ENCODE data around the gene DNAJB1.

The DNAJB1 gene

GRCh38 chr19:14478113-14478545 lies 40.1 kb downstream of the DNAJB1 start:
- no peaks in the 10 kb centered on the region for H3K4me1 ChIP-seq (ENCODE audit: control insufficient read depth, insufficient read depth, low read length)
- no peak overlapping the region for H3K9ac ChIP-seq (ENCODE audit: low read length)
- H3K4me3 ChIP-seq (ENCODE audit: low read length) = no peak overlapping the region
- H3K27ac ChIP-seq (ENCODE audit: low read depth, low read length) = no peak overlapping the region
- H3K27me3 ChIP-seq (ENCODE audit: control insufficient read depth, insufficient read depth, low read length) = peaks cover 6% of the 10 kb centered on the region
- H3K36me3 ChIP-seq (ENCODE audit: control insufficient read depth, insufficient read depth, low read length) = peaks cover 12% of the 10 kb centered on the region

DNA sequence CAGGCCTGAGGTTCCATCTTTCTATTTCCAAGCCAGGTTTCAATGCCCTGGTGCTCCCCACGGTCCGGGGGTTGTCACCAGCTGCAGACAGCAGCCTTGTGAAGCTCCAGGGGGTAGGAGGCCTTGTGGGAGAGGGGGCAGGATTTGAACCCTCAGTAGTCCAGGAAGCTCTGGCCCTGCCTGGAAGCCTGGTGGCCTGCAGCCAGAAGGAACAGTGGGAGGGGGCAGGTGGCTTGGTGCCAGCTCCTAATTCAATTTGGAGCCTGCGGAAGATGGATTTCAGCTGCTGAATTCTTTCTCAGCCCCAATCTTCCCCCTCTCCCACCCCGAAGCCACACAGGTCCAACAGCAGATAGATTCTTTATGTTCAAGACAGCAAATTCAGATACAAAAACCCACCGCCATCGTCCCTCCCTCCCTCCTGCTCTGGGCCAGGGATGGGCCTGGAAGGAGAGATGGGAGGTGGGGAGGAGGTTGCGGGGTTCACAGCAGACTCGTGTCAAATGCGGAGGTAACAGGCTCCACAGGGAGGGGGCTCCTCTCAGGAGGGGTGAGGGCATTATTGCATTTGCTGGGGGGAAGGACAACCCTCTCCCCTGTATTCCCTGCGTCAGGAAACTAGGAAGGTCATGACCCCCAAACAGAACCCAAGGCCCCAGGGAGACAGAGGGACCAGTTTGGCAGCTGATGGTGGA lies 40.6 kb downstream of the DNAJB1 start:
- Histone ChIP-seq H3K36me3 (ENCODE audit: control insufficient read depth, insufficient read depth, low read length) (peaks cover 12% of the 10 kb centered on the region), H3K4me3 (ENCODE audit: low read length) (no peak overlapping the region), H3K9ac (ENCODE audit: low read length) (no peak overlapping the region), H3K4me1 (ENCODE audit: control insufficient read depth, insufficient read depth, low read length) (no peaks in the 10 kb centered on the region), H3K27ac (ENCODE audit: low read depth, low read length) (no peak overlapping the region), H3K27me3 (ENCODE audit: control insufficient read depth, insufficient read depth, low read length) (peaks cover 10% of the 10 kb centered on the region)

- Histone ChIP-seq H3K27ac (ENCODE audit: low read depth, low read length) (no peak overlapping the region), H3K36me3 (ENCODE audit: control insufficient read depth, insufficient read depth, low read length) (peaks cover 7% of the 10 kb centered on the region), H3K27me3 (ENCODE audit: control insufficient read depth, insufficient read depth, low read length) (peaks cover 12% of the 10 kb centered on the region), H3K4me3 (ENCODE audit: low read length) (no peak overlapping the region), H3K9ac (ENCODE audit: low read length) (no peak overlapping the region), H3K4me1 (ENCODE audit: control insufficient read depth, insufficient read depth, low read length) (no peaks in the 10 kb centered on the region)
Observed at GRCh38 chr19:14476673-14477401, 41.4 kb downstream of the DNAJB1 start.

DNA sequence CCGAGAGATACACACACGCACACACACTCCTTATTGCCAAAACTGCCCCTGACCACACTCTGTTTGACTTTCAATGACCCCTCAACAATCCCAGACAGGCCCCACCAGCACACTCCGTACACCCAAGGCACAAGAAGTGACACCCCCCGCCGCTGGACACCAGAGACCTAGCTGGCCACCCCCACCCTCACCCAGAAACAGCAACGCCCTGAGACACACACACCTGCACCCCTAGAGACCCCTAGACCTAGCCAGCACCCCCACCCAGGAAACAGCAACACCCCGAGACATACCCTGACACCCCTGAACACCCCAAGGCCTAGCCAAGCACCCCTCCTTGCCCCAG lies 41.9 kb downstream of the DNAJB1 start:
- no peak overlapping the region for H3K9ac ChIP-seq (ENCODE audit: low read length)
- no peaks in the 10 kb centered on the region for H3K4me1 ChIP-seq (ENCODE audit: control insufficient read depth, insufficient read depth, low read length)

DNA sequence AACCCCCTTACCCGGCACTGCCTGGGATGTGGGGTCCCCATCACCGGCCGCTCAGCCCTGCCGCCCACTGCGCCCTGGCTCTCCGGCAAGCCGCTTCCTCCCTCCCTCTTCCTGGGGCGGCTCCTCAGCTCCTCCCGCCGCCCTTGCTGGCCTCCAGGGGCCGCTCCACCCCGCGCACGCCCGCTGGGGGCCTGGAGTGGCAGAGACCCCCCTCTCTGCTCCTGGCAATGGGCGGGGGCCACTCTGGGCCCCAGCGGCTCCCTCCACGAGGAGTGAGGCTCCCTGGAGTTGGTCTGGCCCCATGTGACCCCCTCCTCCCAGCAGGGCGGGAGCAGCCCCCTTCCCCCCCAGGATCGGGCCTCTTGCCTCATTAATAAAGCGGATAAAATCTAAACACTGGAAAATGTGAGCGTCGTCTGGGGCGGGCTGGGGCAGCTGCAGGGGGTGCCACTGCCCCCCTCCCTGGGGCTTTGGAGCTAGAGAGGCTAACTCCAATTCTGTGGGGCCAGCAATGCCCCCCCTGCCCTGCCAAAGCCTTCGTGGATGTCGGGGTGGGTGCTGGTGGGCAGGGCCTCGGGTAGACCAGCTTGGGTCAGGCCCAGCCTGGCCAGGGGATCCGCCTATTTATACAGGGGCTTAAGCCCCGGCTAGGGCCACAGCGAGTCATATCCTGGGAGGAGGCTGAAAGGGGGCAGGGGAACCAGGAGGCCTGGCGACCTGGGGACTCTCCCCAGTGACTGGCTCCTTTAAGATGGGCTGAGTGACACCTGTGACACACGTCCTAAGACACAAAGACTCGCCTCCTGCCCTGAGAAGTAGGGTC lies 42.7 kb downstream of the DNAJB1 start, which contains the start of gene PTGER1:
TSS of gene PTGER1 (minus strand) at position 104 of the 823 bp plus-strand sequence. CDS start 1,034 bp downstream, outside the sequence.
- Histone ChIP-seq H3K4me1 (ENCODE audit: control insufficient read depth, insufficient read depth, low read length) (no peaks in the 10 kb centered on the region), H3K27ac (ENCODE audit: low read depth, low read length) (no peak within 1 kb of the TSS), H3K4me3 (ENCODE audit: low read length) (no peak within 1 kb of the TSS), H3K27me3 (ENCODE audit: control insufficient read depth, insufficient read depth, low read length) (peaks cover 12% of the 10 kb centered on the region), H3K9ac (ENCODE audit: low read length) (no peak within 1 kb of the TSS), H3K36me3 (ENCODE audit: control insufficient read depth, insufficient read depth, low read length) (peaks cover 3% of the 10 kb centered on the region)

More for the DNA sequence above, 41.9 kb downstream of the DNAJB1 start:
- Histone ChIP-seq H3K27me3 (ENCODE audit: control insufficient read depth, insufficient read depth, low read length) (peaks cover 12% of the 10 kb centered on the region), H3K27ac (ENCODE audit: low read depth, low read length) (no peak overlapping the region), H3K4me3 (ENCODE audit: low read length) (no peak overlapping the region), H3K36me3 (ENCODE audit: control insufficient read depth, insufficient read depth, low read length) (peaks cover 6% of the 10 kb centered on the region)

- no peak overlapping the region for H3K4me3 ChIP-seq (ENCODE audit: low read length)
- no peaks in the 10 kb centered on the region for H3K4me1 ChIP-seq (ENCODE audit: control insufficient read depth, insufficient read depth, low read length)
- H3K36me3 ChIP-seq (ENCODE audit: control insufficient read depth, insufficient read depth, low read length) = no peaks in the 10 kb centered on the region
- H3K27ac ChIP-seq (ENCODE audit: low read depth, low read length) = no peak overlapping the region
- peaks cover 12% of the 10 kb centered on the region for H3K27me3 ChIP-seq (ENCODE audit: control insufficient read depth, insufficient read depth, low read length)
- H3K9ac ChIP-seq (ENCODE audit: low read length) = no peak overlapping the region
Observed at GRCh38 chr19:14474827-14475226, 43.4 kb downstream of the DNAJB1 start.

- no peak overlapping the region for H3K9ac ChIP-seq (ENCODE audit: low read length)
- H3K27ac ChIP-seq (ENCODE audit: low read depth, low read length) = no peak overlapping the region
- no peaks in the 10 kb centered on the region for H3K4me1 ChIP-seq (ENCODE audit: control insufficient read depth, insufficient read depth, low read length)
- peaks cover 2% of the 10 kb centered on the region for H3K36me3 ChIP-seq (ENCODE audit: control insufficient read depth, insufficient read depth, low read length)
- H3K27me3 ChIP-seq (ENCODE audit: control insufficient read depth, insufficient read depth, low read length) = peaks cover 12% of the 10 kb centered on the region
- H3K4me3 ChIP-seq (ENCODE audit: low read length) = no peak overlapping the region
Observed at GRCh38 chr19:14473978-14474578, 44.1 kb downstream of the DNAJB1 start.

DNA sequence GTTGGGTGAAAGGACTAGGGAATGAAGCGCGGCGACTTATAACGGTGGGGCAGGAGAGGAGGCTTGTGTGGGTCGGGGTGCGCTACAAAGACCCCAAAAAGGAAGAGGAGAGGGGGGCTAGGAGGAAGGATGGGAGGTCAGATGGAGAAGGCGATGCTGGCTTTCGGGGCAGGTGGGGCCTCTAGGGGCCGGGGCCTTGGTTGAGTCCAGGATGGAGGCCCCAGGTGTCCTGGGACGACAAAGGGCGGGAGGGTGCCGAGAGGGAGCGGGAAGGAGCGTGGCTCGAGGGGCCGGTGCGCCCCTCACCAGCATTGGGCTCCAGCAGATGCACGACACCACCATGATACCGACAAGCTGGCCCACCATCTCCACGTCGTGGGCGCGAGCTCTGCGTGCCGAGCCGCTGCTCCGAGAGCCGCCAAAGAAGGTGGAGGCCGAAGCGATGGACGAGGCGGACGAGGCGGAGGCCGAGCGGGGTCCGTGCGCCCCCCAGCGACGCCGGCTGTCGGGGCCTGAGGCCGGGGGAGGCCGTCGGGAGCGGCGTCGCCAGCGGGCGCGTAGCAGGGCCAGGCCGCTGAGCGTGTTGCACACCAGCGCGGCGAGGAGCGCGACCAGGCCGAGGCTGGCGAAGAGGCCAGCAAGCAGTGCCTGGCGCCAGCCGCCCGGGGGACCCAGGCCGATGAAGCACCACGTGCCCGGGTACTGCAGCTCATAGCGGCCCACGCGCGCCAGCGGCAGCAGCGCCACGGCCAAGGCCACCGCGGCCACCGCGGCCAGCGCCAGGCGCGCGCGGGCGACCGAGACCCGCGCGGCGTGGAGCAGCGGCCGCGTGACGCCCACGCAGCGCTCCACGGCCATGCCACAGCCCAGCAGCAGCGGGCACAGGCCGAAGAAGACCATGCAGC lies 44.9 kb downstream of the DNAJB1 start:
- Histone ChIP-seq H3K36me3 (ENCODE audit: control insufficient read depth, insufficient read depth, low read length) (peaks cover 4% of the 10 kb centered on the region), H3K27me3 (ENCODE audit: control insufficient read depth, insufficient read depth, low read length) (peaks cover 12% of the 10 kb centered on the region), H3K4me3 (ENCODE audit: low read length) (no peak overlapping the region), H3K27ac (ENCODE audit: low read depth, low read length) (no peak overlapping the region), H3K9ac (ENCODE audit: low read length) (no peak overlapping the region), H3K4me1 (ENCODE audit: control insufficient read depth, insufficient read depth, low read length) (no peaks in the 10 kb centered on the region)

GRCh38 chr19:14472202-14472938 lies 45.8 kb downstream of the DNAJB1 start:
- H3K4me1 ChIP-seq (ENCODE audit: control insufficient read depth, insufficient read depth, low read length) = no peaks in the 10 kb centered on the region
- peak overlapping the region; percentile 50 for H3K4me3 ChIP-seq (ENCODE audit: low read length)
- H3K36me3 ChIP-seq (ENCODE audit: control insufficient read depth, insufficient read depth, low read length) = peaks cover 10% of the 10 kb centered on the region
- H3K27ac ChIP-seq (ENCODE audit: low read depth, low read length) = no peak overlapping the region
- H3K27me3 ChIP-seq (ENCODE audit: control insufficient read depth, insufficient read depth, low read length) = peaks cover 12% of the 10 kb centered on the region
- H3K9ac ChIP-seq (ENCODE audit: low read length) = no peak overlapping the region

DNA sequence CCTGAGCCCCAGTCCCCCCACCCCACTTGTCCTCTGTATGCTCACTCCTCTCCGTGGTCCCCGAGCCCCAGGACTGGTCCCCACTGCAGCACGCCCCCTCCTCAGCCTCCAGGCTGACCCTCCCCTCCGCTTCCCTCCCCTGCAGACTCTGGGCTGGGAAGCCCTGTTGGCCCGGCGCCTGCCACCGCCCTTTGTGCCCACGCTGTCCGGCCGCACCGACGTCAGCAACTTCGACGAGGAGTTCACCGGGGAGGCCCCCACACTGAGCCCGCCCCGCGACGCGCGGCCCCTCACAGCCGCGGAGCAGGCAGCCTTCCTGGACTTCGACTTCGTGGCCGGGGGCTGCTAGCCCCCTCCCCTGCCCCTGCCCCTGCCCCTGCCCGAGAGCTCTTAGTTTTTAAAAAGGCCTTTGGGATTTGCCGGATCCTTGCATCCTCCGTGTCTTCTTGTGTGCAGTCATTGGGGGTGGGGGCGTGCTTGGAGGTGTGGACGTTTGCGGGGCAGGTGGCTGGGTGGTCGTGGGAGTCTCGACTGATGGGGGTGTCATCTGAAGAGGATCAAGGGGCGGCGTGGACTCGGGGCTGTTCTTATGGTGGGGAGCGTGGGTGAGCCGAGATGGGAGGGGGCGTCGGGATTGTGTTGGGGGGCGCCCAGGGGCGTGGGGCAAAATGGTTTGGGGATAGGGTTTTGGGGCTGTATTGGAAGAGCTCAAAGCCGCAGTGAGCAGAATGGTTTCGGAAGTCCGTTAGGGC lies 46.6 kb downstream of the DNAJB1 start:
- Histone ChIP-seq H3K27ac (ENCODE audit: low read depth, low read length) (no peak overlapping the region), H3K4me3 (ENCODE audit: low read length) (no peak overlapping the region), H3K36me3 (ENCODE audit: control insufficient read depth, insufficient read depth, low read length) (peaks cover 10% of the 10 kb centered on the region), H3K9ac (ENCODE audit: low read length) (no peak overlapping the region), H3K27me3 (ENCODE audit: control insufficient read depth, insufficient read depth, low read length) (peaks cover 12% of the 10 kb centered on the region), H3K4me1 (ENCODE audit: control insufficient read depth, insufficient read depth, low read length) (no peaks in the 10 kb centered on the region)

All from rectal smooth muscle tissue (tissue), 1 donor.